Muscle layer of colon (tissue), 2 donors: ENCODE data around the gene TIAM1.

Source experiments
- H3K27ac ChIP-seq: one replicate; pipeline ENCODE4 v1.7.0; 2013; ENCODE audit warnings: low read depth, mild to moderate bottlenecking, low read length, moderate library complexity
- H3K27me3 ChIP-seq, 2 donors: one replicate each; pipeline ENCODE4 v1.7.0; 2013; ENCODE audit warnings: low read length in 2 of 2, mild to moderate bottlenecking in 2 of 2; ENCODE audit not compliant: insufficient read depth in 2 of 2, control insufficient read depth in 1 of 2
- H3K36me3 ChIP-seq: one replicate; pipeline ENCODE4 v1.7.0; 2013; ENCODE audit warnings: mild to moderate bottlenecking, low read length; ENCODE audit not compliant: insufficient read depth
- H3K4me1 ChIP-seq: one replicate; pipeline ENCODE4 v1.7.0; 2013; ENCODE audit warnings: mild to moderate bottlenecking, low read length; ENCODE audit not compliant: insufficient read depth
- H3K4me3 ChIP-seq, 2 donors: one replicate each; pipeline ENCODE4 v1.7.0; 2013; ENCODE audit warnings: low read length in 2 of 2, low read depth in 1 of 2, mild to moderate bottlenecking in 1 of 2, moderate library complexity in 1 of 2
- H3K9ac ChIP-seq: one replicate; pipeline ENCODE4 v1.7.0; 2013; ENCODE audit warnings: low read length
- H3K9me3 ChIP-seq: one replicate; pipeline ENCODE4 v1.7.0; 2013; ENCODE audit warnings: mild to moderate bottlenecking, low read length
- donor health status: abdominal sarcoma.
- donor health status: Adenocarcinoma of cecum.

The TIAM1 gene

DNA sequence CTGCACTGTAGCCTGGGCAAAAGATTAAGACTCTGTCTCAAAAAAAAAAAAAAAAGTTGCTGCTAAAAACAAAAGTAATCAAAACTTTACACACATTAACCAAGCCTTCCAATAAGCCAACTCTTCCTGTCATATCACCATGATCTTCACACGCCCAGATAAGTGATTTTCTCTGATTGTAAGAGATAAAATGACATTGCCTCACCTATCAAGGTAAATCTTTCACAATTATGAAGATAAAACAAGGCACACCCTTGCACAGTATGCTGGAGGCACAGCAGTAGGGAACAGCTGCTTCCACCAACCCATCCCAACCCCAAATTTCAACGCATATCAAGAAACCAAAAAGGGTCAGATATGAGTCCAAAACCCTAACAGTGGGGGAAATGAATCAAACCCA lies 8.8 kb upstream of the TIAM1 start:
- no peak overlapping the region for H3K9ac ChIP-seq

DNA sequence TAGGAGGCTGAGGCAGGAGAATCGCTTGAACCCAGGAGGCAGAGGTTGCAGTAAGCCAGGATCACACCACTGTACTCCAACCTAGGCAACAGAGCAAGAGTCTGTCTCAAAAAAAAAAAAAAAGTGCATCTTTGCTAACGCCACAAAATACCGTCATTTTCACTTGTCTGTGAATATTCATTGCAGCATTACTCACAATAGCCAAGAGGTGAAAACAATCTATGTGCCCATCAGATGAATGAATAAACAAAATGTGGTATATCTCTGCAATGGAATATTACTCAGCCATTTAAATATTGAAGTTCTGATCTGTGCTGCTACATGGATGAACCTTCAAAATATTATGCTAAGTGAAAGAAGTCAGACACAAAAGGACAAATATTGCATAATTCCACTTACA lies 7.9 kb upstream of the TIAM1 start:
- Histone ChIP-seq H3K36me3 (no peaks in the 10 kb centered on the region), H3K27ac (no peak overlapping the region), H3K9me3 (no peaks in the 10 kb centered on the region), H3K4me3 (no peak overlapping the region), H3K4me1 (no peaks in the 10 kb centered on the region), H3K27me3 (no peaks in the 10 kb centered on the region), H3K9ac (no peak overlapping the region)

More for the DNA sequence above, 8.8 kb upstream of the TIAM1 start:
- Histone ChIP-seq H3K9me3 (no peaks in the 10 kb centered on the region), H3K4me3 (no peak overlapping the region), H3K27me3 (no peaks in the 10 kb centered on the region), H3K4me1 (no peaks in the 10 kb centered on the region), H3K27ac (no peak overlapping the region), H3K36me3 (no peaks in the 10 kb centered on the region)

DNA sequence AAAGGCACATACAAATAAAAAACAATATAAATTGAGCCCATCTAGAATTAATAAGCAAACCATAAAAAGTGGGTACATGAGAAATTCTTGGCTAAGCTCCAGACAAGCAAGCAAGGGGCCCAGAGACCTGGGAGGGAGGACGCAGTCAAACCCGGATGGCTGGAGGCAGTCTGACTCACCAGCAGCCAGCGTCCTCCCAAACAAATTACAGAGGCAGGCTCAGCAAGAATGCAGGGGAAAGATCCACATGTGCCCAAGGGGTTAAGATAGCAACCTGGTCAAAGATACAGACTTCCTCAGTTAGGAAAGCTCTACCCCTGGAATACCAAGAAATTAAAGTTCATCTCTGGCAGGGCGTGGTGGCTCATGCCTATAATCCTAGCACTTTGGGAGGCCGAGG lies 7.4 kb upstream of the TIAM1 start:
- Histone ChIP-seq H3K9ac (no peak overlapping the region), H3K9me3 (no peaks in the 10 kb centered on the region), H3K4me1 (no peaks in the 10 kb centered on the region), H3K27ac (no peak overlapping the region), H3K36me3 (no peaks in the 10 kb centered on the region), H3K4me3 (no peak overlapping the region), H3K27me3 (no peaks in the 10 kb centered on the region)

DNA sequence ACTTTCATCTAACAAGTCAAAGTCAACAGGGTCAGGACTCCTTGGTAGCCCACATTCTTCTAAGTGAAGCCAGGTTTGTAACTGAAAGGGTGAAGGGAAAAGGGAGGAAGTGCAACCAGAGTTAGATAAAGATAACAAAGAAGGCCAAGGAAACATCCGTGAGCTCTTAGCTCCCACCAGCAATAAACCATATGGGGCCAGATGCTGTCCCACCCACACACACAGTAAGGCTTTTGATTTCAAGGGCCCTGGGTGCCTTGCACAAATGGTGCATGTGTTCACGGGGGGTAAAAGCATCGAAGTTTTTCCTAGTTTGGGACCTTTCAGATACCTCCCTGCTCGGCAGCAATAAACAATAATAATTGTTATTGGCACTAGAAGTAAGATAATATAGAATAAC lies 5.1 kb upstream of the TIAM1 start:
- no peak overlapping the region for H3K9ac ChIP-seq
- no peak overlapping the region for H3K4me3 ChIP-seq
- peaks cover 0 to 1% of the 10 kb centered on the region in 2 donors for H3K27me3 ChIP-seq
- no peaks in the 10 kb centered on the region for H3K4me1 ChIP-seq
- H3K27ac ChIP-seq = no peak overlapping the region
- H3K36me3 ChIP-seq = no peaks in the 10 kb centered on the region
- H3K9me3 ChIP-seq = no peaks in the 10 kb centered on the region

DNA sequence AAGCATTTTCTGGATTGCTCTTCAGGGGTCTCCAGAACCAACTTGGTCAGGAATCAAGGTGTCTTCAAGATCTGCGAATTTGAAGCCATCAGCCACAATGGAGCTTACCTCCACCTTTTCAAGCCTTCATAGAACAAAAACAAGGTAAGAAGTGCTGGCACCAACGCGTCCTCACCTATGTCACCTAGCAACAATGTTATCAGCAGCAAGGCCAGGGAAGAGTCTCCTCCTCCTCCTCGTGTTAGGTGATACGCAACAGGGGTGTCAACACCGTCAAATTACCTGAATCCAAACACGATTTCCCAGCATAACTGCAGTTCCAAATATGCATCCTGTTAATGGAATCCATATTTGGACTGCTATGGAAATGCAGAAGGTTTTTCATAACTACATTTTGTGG lies 4.1 kb upstream of the TIAM1 start:
- Histone ChIP-seq H3K9ac (no peak overlapping the region), H3K27ac (no peak overlapping the region), H3K9me3 (no peaks in the 10 kb centered on the region), H3K27me3 (peaks cover 0 to 9% of the 10 kb centered on the region in 2 donors), H3K4me1 (no peaks in the 10 kb centered on the region), H3K4me3 (no peak overlapping the region), H3K36me3 (no peaks in the 10 kb centered on the region)

DNA sequence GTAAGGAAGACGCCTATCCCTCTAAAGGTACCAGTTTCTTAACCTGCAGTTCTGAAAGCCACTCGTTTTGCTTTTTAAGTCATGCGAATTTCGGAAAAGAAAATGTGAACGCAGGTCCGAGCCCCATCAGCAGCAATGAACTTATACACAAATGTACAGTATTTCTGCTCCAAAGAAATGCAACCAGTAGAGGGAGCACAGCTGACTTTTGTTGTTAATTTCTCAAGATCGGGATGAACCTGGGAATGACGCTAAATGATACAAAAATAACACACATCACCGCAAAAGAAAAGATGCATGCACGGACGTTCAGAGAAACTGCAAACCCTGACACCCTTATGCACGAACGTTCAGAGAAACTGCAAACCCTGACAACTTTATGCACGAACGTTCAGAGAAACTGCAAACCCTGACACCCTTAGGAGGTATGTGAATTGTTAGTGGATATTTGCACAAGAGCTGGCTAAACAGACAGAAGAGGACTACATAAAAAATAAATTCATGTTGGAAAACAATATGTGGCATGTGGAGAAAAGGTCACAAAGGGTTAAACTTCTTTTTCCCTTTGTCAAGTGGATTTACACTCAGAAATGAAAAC lies 3.5 kb upstream of the TIAM1 start:
- H3K9me3 ChIP-seq = no peaks in the 10 kb centered on the region
- H3K27ac ChIP-seq = no peak overlapping the region
- H3K36me3 ChIP-seq = no peaks in the 10 kb centered on the region
- H3K27me3 ChIP-seq = peaks cover 0 to 10% of the 10 kb centered on the region in 2 donors
- H3K9ac ChIP-seq = no peak overlapping the region
- H3K4me3 ChIP-seq = no peak overlapping the region
- no peaks in the 10 kb centered on the region for H3K4me1 ChIP-seq

DNA sequence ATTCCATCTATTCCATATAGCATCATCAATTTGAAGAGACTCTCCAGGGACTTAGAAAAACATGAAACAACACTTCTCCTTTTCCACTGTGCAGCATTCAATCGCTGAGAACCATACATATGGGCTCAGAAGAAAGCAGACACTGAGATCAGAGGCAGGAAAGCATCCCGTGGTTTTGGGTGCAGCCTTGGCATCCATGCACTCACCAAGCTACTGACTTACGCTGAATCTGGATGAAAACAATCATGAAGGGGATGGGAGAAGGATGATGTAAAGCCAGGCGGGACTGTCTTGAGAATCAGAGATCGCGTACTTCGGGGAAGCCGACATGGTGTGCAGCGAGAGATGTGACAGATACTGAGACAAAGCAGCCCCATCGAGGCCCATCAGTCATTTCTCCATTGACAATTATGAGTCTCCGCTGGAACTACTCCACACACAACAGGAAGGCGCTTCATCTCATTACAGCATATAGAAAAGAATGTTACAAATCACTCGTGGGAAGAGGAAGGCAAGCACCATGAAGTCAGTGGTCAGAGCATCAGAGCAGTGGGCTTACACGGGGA lies 2.3 kb upstream of the TIAM1 start:
- no peak overlapping the region for H3K27ac ChIP-seq
- H3K36me3 ChIP-seq = no peaks in the 10 kb centered on the region
- H3K9ac ChIP-seq = no peak overlapping the region
- H3K27me3 ChIP-seq = peaks cover 0 to 10% of the 10 kb centered on the region in 2 donors
- no peak overlapping the region for H3K4me3 ChIP-seq
- H3K4me1 ChIP-seq = no peaks in the 10 kb centered on the region
- H3K9me3 ChIP-seq = no peaks in the 10 kb centered on the region

DNA sequence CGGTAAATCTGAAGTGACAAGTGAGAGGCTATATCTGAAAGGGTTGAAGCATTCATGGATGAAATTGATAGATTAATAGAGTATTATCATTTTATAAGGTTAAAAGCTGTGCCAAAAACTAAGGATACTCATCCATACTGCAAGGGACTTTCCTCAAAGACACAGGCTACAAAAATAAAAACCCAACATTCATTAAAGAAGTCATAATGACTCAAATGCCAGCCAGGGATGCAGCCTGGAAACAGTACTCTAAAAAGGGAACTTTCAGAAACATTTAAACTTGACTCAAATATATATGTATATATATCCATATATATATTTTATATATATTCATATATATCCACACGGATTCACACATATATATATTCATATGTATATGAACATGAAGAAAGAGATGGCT lies 1.1 kb upstream of the TIAM1 start:
- no peak overlapping the region for H3K4me3 ChIP-seq
- H3K27me3 ChIP-seq = peaks cover 0 to 10% of the 10 kb centered on the region in 2 donors
- H3K9ac ChIP-seq = no peak overlapping the region
- no peak overlapping the region for H3K27ac ChIP-seq
- no peaks in the 10 kb centered on the region for H3K4me1 ChIP-seq
- no peaks in the 10 kb centered on the region for H3K36me3 ChIP-seq
- no peaks in the 10 kb centered on the region for H3K9me3 ChIP-seq

DNA sequence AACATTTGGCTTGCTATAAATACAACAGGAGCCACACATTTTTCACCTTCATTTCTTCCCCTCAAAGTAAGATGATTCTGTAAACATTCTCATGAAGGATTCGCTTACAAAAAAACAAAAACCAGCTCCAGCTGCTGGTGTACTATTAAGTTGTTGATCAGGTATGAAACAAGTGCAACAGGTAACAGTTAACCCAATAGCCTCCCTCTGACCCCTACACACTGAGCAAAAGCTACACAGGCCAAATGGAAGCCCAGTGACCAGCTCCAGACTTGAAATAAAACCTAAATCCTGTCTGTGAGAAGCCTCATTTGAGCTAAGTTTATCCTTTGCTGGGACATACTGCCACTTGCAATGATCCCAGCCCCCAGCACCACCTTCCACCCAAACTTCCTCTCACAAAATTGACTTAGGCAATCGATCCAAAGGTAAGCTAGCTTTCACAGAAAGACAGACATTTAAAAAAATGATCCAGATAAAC lies 991 bp downstream of the TIAM1 start:
- Histone ChIP-seq H3K9ac (no peak overlapping the region), H3K4me3 (no peak overlapping the region), H3K27me3 (peaks cover 0 to 10% of the 10 kb centered on the region in 2 donors), H3K27ac (no peak overlapping the region), H3K9me3 (no peaks in the 10 kb centered on the region), H3K4me1 (no peaks in the 10 kb centered on the region), H3K36me3 (no peaks in the 10 kb centered on the region)

DNA sequence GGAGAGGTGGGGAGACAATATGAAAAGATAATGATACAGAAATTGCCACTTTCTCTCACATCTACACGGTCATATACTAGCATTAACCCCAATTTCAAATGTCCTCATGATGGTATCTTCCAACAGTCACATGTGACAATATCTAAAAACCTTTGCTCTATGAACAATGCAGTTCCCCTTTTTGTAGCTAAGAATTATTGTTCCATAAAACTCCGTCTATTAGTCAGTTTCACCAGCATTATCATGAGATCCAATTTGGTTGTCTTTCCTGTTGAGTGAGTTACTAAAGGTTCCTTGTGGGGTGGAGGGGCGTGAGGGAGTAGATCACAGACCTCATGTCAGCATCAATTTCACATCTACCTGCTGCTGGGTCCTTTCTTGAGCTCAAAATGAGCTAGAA lies 1.7 kb downstream of the TIAM1 start:
- peaks cover 0 to 10% of the 10 kb centered on the region in 2 donors for H3K27me3 ChIP-seq
- H3K9ac ChIP-seq = no peak overlapping the region
- H3K9me3 ChIP-seq = no peaks in the 10 kb centered on the region
- no peaks in the 10 kb centered on the region for H3K36me3 ChIP-seq
- H3K4me3 ChIP-seq = no peak overlapping the region
- no peak overlapping the region for H3K27ac ChIP-seq
- no peaks in the 10 kb centered on the region for H3K4me1 ChIP-seq

DNA sequence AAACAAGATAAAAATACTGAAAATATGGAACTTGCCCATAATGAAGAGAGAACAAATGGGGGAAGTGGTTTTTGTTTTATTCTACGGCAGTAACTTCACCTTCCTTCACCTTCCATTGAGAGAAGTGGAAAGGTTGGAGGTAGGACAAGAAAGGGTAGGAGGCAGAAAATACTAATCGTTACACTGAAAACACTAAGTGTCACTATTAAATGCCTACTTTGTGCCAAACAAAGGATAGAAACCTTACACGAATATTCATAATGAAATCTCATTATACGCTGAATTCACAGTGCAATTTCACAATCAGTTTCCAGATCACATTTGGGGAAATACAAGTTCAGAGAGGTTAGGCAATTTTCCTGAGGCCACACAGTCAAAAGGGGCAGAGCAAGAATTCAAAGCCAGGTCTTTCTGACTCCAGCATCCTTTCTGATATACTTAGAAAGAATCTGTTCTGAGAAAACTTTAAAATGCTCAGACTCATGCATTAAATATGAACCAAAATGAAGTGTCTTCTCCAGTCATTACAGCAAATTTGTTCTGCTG lies 3.0 kb downstream of the TIAM1 start:
- no peak overlapping the region for H3K9ac ChIP-seq
- no peak overlapping the region for H3K27ac ChIP-seq
- no peak overlapping the region for H3K4me3 ChIP-seq
- H3K36me3 ChIP-seq = no peaks in the 10 kb centered on the region
- H3K27me3 ChIP-seq = peaks cover 0 to 10% of the 10 kb centered on the region in 2 donors
- H3K4me1 ChIP-seq = no peaks in the 10 kb centered on the region
- no peaks in the 10 kb centered on the region for H3K9me3 ChIP-seq

DNA sequence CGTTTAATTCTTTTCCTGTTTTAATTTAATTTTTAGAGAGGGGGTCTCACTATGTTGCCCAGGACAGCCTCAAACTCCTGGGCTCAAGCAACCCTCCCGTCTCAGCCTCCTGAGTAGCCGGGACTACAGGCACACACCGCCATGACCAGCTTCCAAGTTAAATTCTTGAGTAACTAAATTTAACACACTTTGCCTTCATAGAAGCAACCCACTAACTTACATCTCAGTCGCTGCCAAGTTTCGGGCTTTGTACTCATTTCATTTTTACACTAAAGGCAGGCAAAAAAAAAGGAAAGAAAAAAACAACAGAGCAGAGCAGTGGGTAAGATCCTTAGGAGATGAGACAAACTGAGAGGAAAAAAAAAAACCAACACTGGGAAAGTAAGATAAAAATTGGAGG lies 3.5 kb downstream of the TIAM1 start:
- Histone ChIP-seq H3K4me1 (no peaks in the 10 kb centered on the region), H3K9me3 (no peaks in the 10 kb centered on the region), H3K36me3 (no peaks in the 10 kb centered on the region), H3K27me3 (peaks cover 0 to 10% of the 10 kb centered on the region in 2 donors), H3K4me3 (no peak overlapping the region), H3K9ac (no peak overlapping the region), H3K27ac (no peak overlapping the region)
